Measurements from ENCODE around the gene LRIT3. TPM values are rescaled to one million over a fixed set of nuclear protein-coding genes. Genes with fewer than 3 reads are reported as not detected.
A peak's percentile ranks its signal among the peaks of the same experiment; 100 is the strongest.

The LRIT3 gene
- total and polyA plus RNA-seq, 2 experiments from 2014 or later = 0.11 TPM; not detected in 1

DNA sequence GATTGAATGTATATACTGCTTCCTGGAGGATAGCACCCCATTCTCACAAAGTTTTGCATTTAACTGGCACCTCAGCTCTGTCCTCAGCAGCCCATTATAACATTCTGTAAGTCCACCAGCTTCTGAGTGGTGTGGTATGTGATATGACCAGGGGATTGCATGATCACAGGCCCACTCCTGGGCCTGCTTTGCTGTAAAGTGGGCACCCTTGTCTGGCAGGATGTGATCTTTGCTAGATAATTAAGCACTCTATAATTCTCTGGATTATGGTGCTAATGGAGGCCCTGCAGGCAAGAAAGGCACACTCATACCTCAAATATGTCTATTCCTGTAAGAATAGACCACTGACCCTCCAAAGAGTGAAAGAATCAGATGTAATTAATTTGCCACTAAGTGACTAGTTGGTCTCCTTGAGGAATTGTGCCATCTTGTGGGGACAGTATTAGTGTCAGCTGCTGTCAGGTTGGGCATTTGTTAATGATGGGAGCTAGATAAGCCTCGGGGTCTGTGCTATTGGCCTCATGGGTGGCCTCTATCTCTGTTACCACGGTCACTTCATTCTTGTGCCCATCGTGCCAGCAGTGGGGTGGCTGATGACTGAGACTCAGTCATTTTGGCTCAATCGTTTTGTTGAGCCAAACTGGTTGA is 43.9 kb upstream of the LRIT3 start:
- no peaks in the 10 kb centered on the region for H3K27me3 ChIP-seq (replicated peaks; ENCODE audit: insufficient read depth)
- H3K4me3 ChIP-seq = no peak overlapping the region
- no peaks in the 10 kb centered on the region for H3F3A ChIP-seq (ENCODE audit: insufficient read depth)
- H3K27ac ChIP-seq = no peak overlapping the region
- H3K36me3 ChIP-seq (ENCODE audit: low read depth) = no peaks in the 10 kb centered on the region
- WGBS, 2 experiments (ENCODE audit: low coverage in 1 of 2, low lambda C conversion rate in 2 of 2, missing lambda C conversion rate in 2 of 2) = 10 to 14% methylated on average over 4 of the region's 4 CpGs
- H2AFZ ChIP-seq = peak overlapping the region; percentile 19; the same call in 1 of the 2 replicates
- H3K9ac ChIP-seq = no peak overlapping the region
- H3K79me2 ChIP-seq (ENCODE audit: insufficient read depth) = no peaks in the 10 kb centered on the region
- no peaks in the 10 kb centered on the region for H3K9me3 ChIP-seq (ENCODE audit: low read depth)
- TF ChIP-seq EZH2 (IDR thresholded peaks at IDR 0.05; ENCODE audit: insufficient read depth, poor library complexity, severe bottlenecking) = no peak
- TF ChIP-seq EZH2phosphoT487 (IDR thresholded peaks at IDR 0.05; ENCODE audit: insufficient read depth, low read depth) = no peak
- peaks cover 6% of the 10 kb centered on the region; the same call in 1 of the 2 replicates for H3K4me1 ChIP-seq (ENCODE audit: insufficient read depth)
- no peaks in the 10 kb centered on the region for H4K20me1 ChIP-seq (ENCODE audit: insufficient read depth)
- in situ Hi-C loops (cut with MboI) = loop anchor here (25.0 kb wide), 1 partner anchor 967 kb away; no protein-coding TSS in a partner anchor
- H3K4me2 ChIP-seq (ENCODE audit: unreplicated experiment) = no peak overlapping the region
- H3K9me2 ChIP-seq (ENCODE audit: insufficient read depth) = no peaks in the 10 kb centered on the region
- peak; percentile 65 for DNase-seq

DNA sequence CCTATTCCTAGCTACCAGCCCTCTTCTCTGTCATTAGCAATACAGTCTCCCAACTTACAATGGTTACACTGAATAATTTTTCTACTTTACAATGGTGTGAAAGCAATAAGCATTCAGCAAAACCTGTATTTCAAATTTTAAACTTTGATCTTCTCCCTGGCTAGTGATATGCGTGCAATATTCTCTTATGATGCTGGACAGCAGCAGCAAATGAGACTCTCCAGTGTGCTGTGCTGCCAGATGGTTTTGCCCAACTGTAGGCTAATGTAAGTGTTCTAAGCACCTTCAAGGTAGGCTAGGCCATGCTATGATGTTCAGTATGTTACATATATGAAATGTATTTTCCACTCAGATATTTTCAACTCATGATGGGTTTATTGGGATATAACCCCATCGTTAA is 38.3 kb upstream of the LRIT3 start:
- TF ChIP-seq EZH2 (IDR thresholded peaks at IDR 0.05; ENCODE audit: insufficient read depth, poor library complexity, severe bottlenecking) = no peak
- no peak for TF ChIP-seq EZH2phosphoT487 (IDR thresholded peaks at IDR 0.05; ENCODE audit: insufficient read depth, low read depth)
- H2AFZ ChIP-seq = no peak overlapping the region
- no peaks in the 10 kb centered on the region for H3K9me3 ChIP-seq (ENCODE audit: low read depth)
- no peaks in the 10 kb centered on the region for H4K20me1 ChIP-seq (ENCODE audit: insufficient read depth)
- no peaks in the 10 kb centered on the region for H3K9me2 ChIP-seq (ENCODE audit: insufficient read depth)
- no peaks in the 10 kb centered on the region for H3F3A ChIP-seq (ENCODE audit: insufficient read depth)
- no peaks in the 10 kb centered on the region for H3K27me3 ChIP-seq (replicated peaks; ENCODE audit: insufficient read depth)
- no peak overlapping the region for H3K27ac ChIP-seq
- H3K79me2 ChIP-seq (ENCODE audit: insufficient read depth) = no peaks in the 10 kb centered on the region
- no peak overlapping the region for H3K4me2 ChIP-seq (ENCODE audit: unreplicated experiment)
- H3K9ac ChIP-seq = no peak overlapping the region
- in situ Hi-C loops (cut with MboI) = loop anchor here (10.0 to 25.0 kb wide), 2 partner anchors 385 to 972 kb away; no protein-coding TSS in a partner anchor
- no peaks in the 10 kb centered on the region for H3K36me3 ChIP-seq (ENCODE audit: low read depth)
- no peaks in the 10 kb centered on the region for H3K4me1 ChIP-seq (ENCODE audit: insufficient read depth)
- no peak overlapping the region for H3K4me3 ChIP-seq
- DNase-seq = no peak
- 79 to 80% methylated on average over 2 of the region's 2 CpGs for WGBS, 2 experiments (ENCODE audit: low coverage in 1 of 2, low lambda C conversion rate in 2 of 2, missing lambda C conversion rate in 2 of 2)

GRCh38 chr4:109810552-109811387 is 37.1 kb upstream of the LRIT3 start:
- H4K20me1 ChIP-seq (ENCODE audit: insufficient read depth) = no peaks in the 10 kb centered on the region
- WGBS, 2 experiments (ENCODE audit: low coverage in 1 of 2, low lambda C conversion rate in 2 of 2, missing lambda C conversion rate in 2 of 2) = 45 to 48% methylated on average over 11 of the region's 11 CpGs

DNA sequence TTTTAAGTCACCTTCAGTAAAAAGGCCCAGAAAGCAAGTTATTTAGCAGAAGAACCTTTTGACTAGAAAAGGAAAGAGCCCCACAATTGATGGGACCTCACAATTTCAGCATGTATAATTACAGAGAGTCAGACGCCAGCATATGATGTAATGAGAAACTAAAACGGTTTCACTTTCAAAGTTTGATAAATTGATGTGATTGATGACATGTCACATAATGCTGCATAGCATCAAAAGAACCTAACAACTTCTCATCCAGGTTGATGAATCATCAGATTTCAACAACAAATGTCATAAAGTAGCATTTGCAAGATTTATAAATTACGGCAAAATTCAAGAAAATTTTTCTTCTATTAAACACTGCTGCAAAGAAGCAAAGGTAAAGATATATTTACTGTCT is 36.2 kb upstream of the LRIT3 start:
- no peaks in the 10 kb centered on the region for H3K9me2 ChIP-seq (ENCODE audit: insufficient read depth)
- in situ Hi-C loops (cut with MboI) = loop anchor here (10.0 to 25.0 kb wide), 2 partner anchors 387 to 974 kb away; no protein-coding TSS in a partner anchor
- TF ChIP-seq EZH2phosphoT487 (IDR thresholded peaks at IDR 0.05; ENCODE audit: insufficient read depth, low read depth) = no peak

More at GRCh38 chr4:109810552-109811387, 37.1 kb upstream of the LRIT3 start:
- H3K4me2 ChIP-seq (ENCODE audit: unreplicated experiment) = no peak overlapping the region
- no peaks in the 10 kb centered on the region for H3F3A ChIP-seq (ENCODE audit: insufficient read depth)
- 0 out of 2 replicates have a peak overlapping the region, but pooled peaks have one; percentile 47 for H2AFZ ChIP-seq
- no peaks in the 10 kb centered on the region for H3K4me1 ChIP-seq (ENCODE audit: insufficient read depth)
- DNase-seq = no peak
- H3K27me3 ChIP-seq (replicated peaks; ENCODE audit: insufficient read depth) = no peaks in the 10 kb centered on the region
- H3K9me3 ChIP-seq (ENCODE audit: low read depth) = no peaks in the 10 kb centered on the region
- H3K27ac ChIP-seq = no peak overlapping the region
- no peaks in the 10 kb centered on the region for H3K36me3 ChIP-seq (ENCODE audit: low read depth)
- in situ Hi-C loops (cut with MboI) = loop anchor here (10.0 to 25.0 kb wide), 2 partner anchors 386 to 973 kb away; no protein-coding TSS in a partner anchor
- peaks cover 4% of the 10 kb centered on the region for H3K79me2 ChIP-seq (ENCODE audit: insufficient read depth)
- no peak overlapping the region for H3K4me3 ChIP-seq
- TF ChIP-seq EZH2phosphoT487 (IDR thresholded peaks at IDR 0.05; ENCODE audit: insufficient read depth, low read depth) = no peak
- TF ChIP-seq EZH2 (IDR thresholded peaks at IDR 0.05; ENCODE audit: insufficient read depth, poor library complexity, severe bottlenecking) = no peak
- no peaks in the 10 kb centered on the region for H3K9me2 ChIP-seq (ENCODE audit: insufficient read depth)
- H3K9ac ChIP-seq = no peak overlapping the region

More for the DNA sequence above, 36.2 kb upstream of the LRIT3 start:
- Histone ChIP-seq H3K4me1 (ENCODE audit: insufficient read depth) (peaks cover 2% of the 10 kb centered on the region), H3F3A (ENCODE audit: insufficient read depth) (no peaks in the 10 kb centered on the region), H3K4me3 (no peak overlapping the region), H3K9me3 (ENCODE audit: low read depth) (no peaks in the 10 kb centered on the region), H3K4me2 (ENCODE audit: unreplicated experiment) (no peak overlapping the region), H3K27ac (no peak overlapping the region), H3K79me2 (ENCODE audit: insufficient read depth) (peaks cover 13% of the 10 kb centered on the region), H3K9ac (no peak overlapping the region), H2AFZ (peak overlapping the region; percentile 47), H3K36me3 (ENCODE audit: low read depth) (no peaks in the 10 kb centered on the region), H3K27me3 (replicated peaks; ENCODE audit: insufficient read depth) (no peaks in the 10 kb centered on the region), H4K20me1 (ENCODE audit: insufficient read depth) (no peaks in the 10 kb centered on the region)
- WGBS, 2 experiments (ENCODE audit: low coverage in 1 of 2, low lambda C conversion rate in 2 of 2, missing lambda C conversion rate in 2 of 2) = 35 to 37% methylated on average over 3 of the region's 3 CpGs
- DNase-seq = no peak

Measured in GM23248 (cell line).